OCI-LY7 (cell line): ENCODE results near the gene SHTN1. TPM values are rescaled to one million over a fixed set of nuclear protein-coding genes. Genes with fewer than 3 reads are reported as not detected.

Source experiments
- BruUV-seq: library from RNA; stranded (reverse); fragments of 400-500 nt; replicated peaks from 2 replicates; lab custom pipeline; 2021; lab: Mats Ljungman, UMichigan
- CTCF ChIA-PET: fragments of 300-600 bp; sonication (Branson Sonifier 250); formaldehyde crosslinking; loops from one replicate; lab custom pipeline; 2022; ENCODE audit warnings: antibody characterized with exemption; ENCODE audit not compliant: unreplicated experiment; lab: Charles Lee
- POLR2A ChIA-PET: fragments of 300-600 bp; sonication (Branson Sonifier 250); formaldehyde crosslinking; loops from one replicate; lab custom pipeline; 2022; ENCODE audit warnings: antibody characterized with exemption; lab: Charles Lee
- DNase-seq: peaks from one replicate; pipeline ENCODE4 v3.0.0-alpha.2; 2015; ENCODE audit warnings: low spot score
- H2AFZ ChIP-seq: fragments of 200-600 bp; sonication (generic), shearing (Covaris generic); 2 replicates; pipeline ENCODE4 v1.6.1; 2014; ENCODE audit warnings: mild to moderate bottlenecking, antibody characterized with exemption, low read length, moderate library complexity
- H3K27ac ChIP-seq: fragments of 200-600 bp; sonication (generic); 2 replicates; pipeline ENCODE4 v1.5.1; 2014; ENCODE audit warnings: mixed run types, low read depth, mild to moderate bottlenecking, moderate library complexity, low read length, inconsistent platforms; ENCODE audit not compliant: poor library complexity, severe bottlenecking
- H3K36me3 ChIP-seq: fragments of 200-600 bp; sonication (generic); 2 replicates; pipeline ENCODE4 v1.6.1; 2014; ENCODE audit warnings: mild to moderate bottlenecking, antibody characterized with exemption, low read length, moderate library complexity, mixed read lengths; ENCODE audit not compliant: insufficient read depth
- H3K4me1 ChIP-seq: fragments of 200-600 bp; sonication (generic); 2 replicates; pipeline ENCODE4 v1.5.1; 2014; ENCODE audit warnings: mild to moderate bottlenecking, low read length; ENCODE audit not compliant: insufficient read depth, poor library complexity, severe bottlenecking
- H3K4me2 ChIP-seq: fragments of 200-600 bp; sonication (generic); 2 replicates; pipeline ENCODE4 v1.6.1; 2014; ENCODE audit warnings: mild to moderate bottlenecking, low read length
- H3K4me3 ChIP-seq: fragments of 200-600 bp; sonication (generic); 2 replicates; pipeline ENCODE4 v1.5.1; 2014; ENCODE audit warnings: mild to moderate bottlenecking, low read depth, low read length; ENCODE audit not compliant: poor library complexity, severe bottlenecking
- H3K79me2 ChIP-seq: fragments of 200-600 bp; sonication (generic); 2 replicates; pipeline ENCODE4 v1.6.1; 2016; ENCODE audit warnings: low read depth, mild to moderate bottlenecking, low read length, moderate library complexity, mixed read lengths; ENCODE audit not compliant: insufficient read depth
- H3K9me2 ChIP-seq: fragments of 200-600 bp; sonication (generic); 2 replicates; pipeline ENCODE4 v1.6.1; 2016; ENCODE audit warnings: mild to moderate bottlenecking, low read length, mixed read lengths; ENCODE audit not compliant: insufficient read depth
- H3K9me3 ChIP-seq: fragments of 200-600 bp; sonication (generic); 2 replicates; pipeline ENCODE4 v1.6.1; 2014; ENCODE audit warnings: mild to moderate bottlenecking, mixed run types, low read length, mixed read lengths
- H4K20me1 ChIP-seq: fragments of 200-600 bp; sonication (generic); 2 replicates; pipeline ENCODE4 v1.6.1; 2014; ENCODE audit warnings: mild to moderate bottlenecking, antibody characterized with exemption, low read length, moderate library complexity, mixed read lengths; ENCODE audit not compliant: insufficient read depth
- CTCF ChIP-seq: fragments of 200-600 bp; sonication (generic); conservative IDR thresholded peaks from 2 replicates; pipeline ENCODE4 v1.5.1; 2014; ENCODE audit warnings: mild to moderate bottlenecking, antibody characterized with exemption, low read length, moderate library complexity, mixed read lengths
- EZH2phosphoT487 ChIP-seq: fragments of 200-600 bp; sonication (generic); IDR thresholded peaks from 2 replicates; pipeline ENCODE4 v1.6.1; 2018; ENCODE audit warnings: low read depth, borderline replicate concordance, mild to moderate bottlenecking, mixed run types, antibody characterized with exemption, low read length, moderate library complexity, mixed read lengths
- intact Hi-C: fragments of 100-400 bp; cut with micrococcal nuclease; formaldehyde crosslinking; loops from one replicate; pipeline ENCODE4 v1.10.0; 2022; ENCODE audit not compliant: unreplicated experiment
- total RNA-seq, 2 experiments: library from RNA; depleted of rRNA in 1 of 2; stranded (reverse); fragments of >200 nt in 1 of 2; shearing (Covaris generic) in 1 of 2; gene quantifications; 2 replicates each; pipeline ENCODE4 v1.2.3, GENCODE V29; 2014 to 2022

SHTN1 gene
- total RNA-seq, 2 experiments from 2014 or later: not detected

DNA sequence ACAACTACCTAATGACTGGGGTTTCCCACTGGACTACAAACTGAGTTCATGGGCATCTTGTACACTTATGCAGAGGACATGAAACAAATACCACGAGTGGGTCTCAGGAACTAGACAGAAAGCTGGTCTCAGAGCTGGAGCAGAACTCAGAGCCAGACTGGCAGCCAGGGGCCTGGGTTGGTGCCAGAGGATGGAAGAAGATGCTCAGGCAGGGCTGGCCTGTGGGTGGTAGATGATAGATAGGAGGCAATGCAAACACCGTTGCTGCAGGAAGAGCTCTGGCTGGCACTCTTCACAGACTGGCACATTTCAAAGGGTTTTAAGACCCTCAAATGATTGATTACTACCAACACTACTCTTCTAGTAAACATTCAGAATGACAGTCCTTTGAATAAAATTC is 126.9 kb downstream of the SHTN1 start:
- intact Hi-C loops: no loop called here
- POLR2A ChIA-PET: no interaction called here
- H4K20me1 ChIP-seq: no peaks in the 10 kb centered on the region
- no peak overlapping the region for H3K27ac ChIP-seq
- no peaks in the 10 kb centered on the region for H3K79me2 ChIP-seq
- no TSS peak for BruUV-seq
- CTCF ChIA-PET: no interaction called here
- no peak for DNase-seq
- no peaks in the 10 kb centered on the region for H3K36me3 ChIP-seq
- H3K9me2 ChIP-seq: no peaks in the 10 kb centered on the region
- TF ChIP-seq EZH2phosphoT487: no peak
- no peaks in the 10 kb centered on the region for H3K9me3 ChIP-seq
- no peak overlapping the region for H3K4me2 ChIP-seq
- H2AFZ ChIP-seq: no peak overlapping the region
- H3K4me1 ChIP-seq: no peaks in the 10 kb centered on the region
- H3K4me3 ChIP-seq: no peak overlapping the region

DNA sequence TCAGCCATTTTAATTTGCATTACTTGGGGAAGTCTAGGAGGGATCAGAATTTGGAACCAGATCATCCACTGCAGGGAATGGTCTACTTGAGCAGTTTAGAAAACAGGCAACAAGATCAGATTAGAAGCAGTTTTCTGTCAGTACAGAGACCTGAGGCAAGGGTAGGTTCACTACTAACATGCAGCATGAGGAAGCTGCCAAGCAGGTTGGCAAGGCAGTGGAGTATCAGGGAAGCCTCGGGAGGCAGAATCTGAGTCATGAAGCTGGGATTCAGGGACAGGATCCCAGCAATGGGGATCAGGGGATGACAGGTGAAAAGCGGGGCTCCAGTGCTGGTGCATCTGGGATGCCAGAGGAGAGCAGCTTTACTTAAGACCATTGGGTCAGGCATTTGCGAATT is 127.6 kb downstream of the SHTN1 start:
- no peak for DNase-seq
- ChIA-PET POLR2A (no interaction called here), CTCF (no interaction called here)
- H3K4me2 ChIP-seq: no peak overlapping the region
- H2AFZ ChIP-seq: no peak overlapping the region
- H4K20me1 ChIP-seq: no peaks in the 10 kb centered on the region
- H3K4me3 ChIP-seq: no peak overlapping the region
- intact Hi-C loops: no loop called here
- no peak for TF ChIP-seq CTCF
- H3K27ac ChIP-seq: no peak overlapping the region
- no TSS peak for BruUV-seq
- no peaks in the 10 kb centered on the region for H3K9me3 ChIP-seq
- no peaks in the 10 kb centered on the region for H3K9me2 ChIP-seq
- H3K4me1 ChIP-seq: no peaks in the 10 kb centered on the region
- no peaks in the 10 kb centered on the region for H3K79me2 ChIP-seq
- no peaks in the 10 kb centered on the region for H3K36me3 ChIP-seq

GRCh38 chr10:116875897-116876296 is 129.1 kb downstream of the SHTN1 start:
- H3K4me3 ChIP-seq: no peak overlapping the region
- H3K27ac ChIP-seq: no peak overlapping the region
- no peak overlapping the region for H2AFZ ChIP-seq
- ChIA-PET CTCF (no interaction called here), POLR2A (interaction anchor here (0.6 kb wide), 1 partner anchor 24 kb away, joined by 3 read pairs; no protein-coding TSS in a partner anchor)
- no peak for TF ChIP-seq EZH2phosphoT487
- no peak for TF ChIP-seq CTCF
- H3K36me3 ChIP-seq: no peaks in the 10 kb centered on the region
- H3K9me2 ChIP-seq: no peaks in the 10 kb centered on the region
- H3K9me3 ChIP-seq: no peaks in the 10 kb centered on the region
- intact Hi-C loops: no loop called here
- H3K79me2 ChIP-seq: no peaks in the 10 kb centered on the region
- no peak for DNase-seq
- BruUV-seq: no TSS peak
- no peak overlapping the region for H3K4me2 ChIP-seq
- no peaks in the 10 kb centered on the region for H3K4me1 ChIP-seq
- no peaks in the 10 kb centered on the region for H4K20me1 ChIP-seq
